Middle frontal gyrus (tissue), 1 donor: ENCODE results near the gene ZNF236.

Source experiments
- DNase-seq: peaks from one replicate; pipeline ENCODE4 v3.0.0-alpha.2; 2015; ENCODE audit warnings: low spot score; ENCODE audit errors: extremely low spot score

Gene ZNF236

DNA sequence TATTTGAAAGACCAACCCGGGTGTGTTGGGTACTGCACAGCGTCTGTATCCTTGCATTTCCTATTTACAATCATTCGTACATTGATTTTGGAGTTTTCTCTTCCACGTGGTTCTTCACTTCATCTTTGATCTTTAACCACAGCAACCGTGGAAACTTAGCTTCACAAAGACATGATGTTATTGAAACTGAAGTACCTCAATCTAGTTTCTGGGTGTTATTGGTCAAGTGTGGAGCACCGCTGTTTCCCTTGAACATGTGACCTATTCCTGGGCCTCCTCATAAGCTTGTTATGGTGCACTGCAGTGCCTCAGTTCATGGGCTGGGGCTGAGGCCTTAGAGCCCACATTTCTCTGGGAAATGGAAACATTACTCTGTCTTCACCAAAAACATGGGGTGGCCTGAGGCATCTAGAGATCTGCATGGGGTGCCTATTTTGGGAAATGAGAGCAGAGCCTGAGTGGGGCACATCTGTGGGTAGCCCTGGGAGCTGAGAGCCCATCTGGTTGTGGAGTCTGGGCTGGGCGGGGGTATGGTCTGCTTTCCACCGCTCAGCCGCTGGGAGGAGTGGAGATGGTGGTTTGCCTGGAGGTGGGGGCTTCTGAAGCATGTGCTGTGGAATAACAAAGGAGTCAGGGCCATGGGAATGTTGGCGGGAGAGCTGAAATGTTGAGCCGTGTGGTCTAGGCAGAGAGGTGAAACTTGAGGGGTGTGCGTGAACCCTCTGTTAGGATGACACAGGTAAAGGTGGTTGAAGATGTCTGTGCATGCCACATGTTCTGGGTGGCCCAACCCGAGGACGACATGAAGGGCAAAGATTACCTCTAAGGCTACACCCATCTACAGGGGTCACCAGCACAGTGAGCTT, 37.4 kb downstream of the ZNF236 start:
- DNase-seq: no peak

- no peak for DNase-seq
These were observed 38.1 kb downstream of the ZNF236 start for GRCh38 chr18:76860411-76860810.

GRCh38 chr18:76866666-76867065, 44.3 kb downstream of the ZNF236 start:
- DNase-seq: no peak

GRCh38 chr18:76873311-76873710, 51.0 kb downstream of the ZNF236 start:
- DNase-seq: no peak

- DNase-seq: no peak
These were observed 51.4 kb downstream of the ZNF236 start for GRCh38 chr18:76873713-76874112.

- DNase-seq: no peak
These were observed 52.5 kb downstream of the ZNF236 start for GRCh38 chr18:76874642-76875389.

- no peak for DNase-seq
These were observed 53.3 kb downstream of the ZNF236 start for GRCh38 chr18:76875390-76876325.

DNA sequence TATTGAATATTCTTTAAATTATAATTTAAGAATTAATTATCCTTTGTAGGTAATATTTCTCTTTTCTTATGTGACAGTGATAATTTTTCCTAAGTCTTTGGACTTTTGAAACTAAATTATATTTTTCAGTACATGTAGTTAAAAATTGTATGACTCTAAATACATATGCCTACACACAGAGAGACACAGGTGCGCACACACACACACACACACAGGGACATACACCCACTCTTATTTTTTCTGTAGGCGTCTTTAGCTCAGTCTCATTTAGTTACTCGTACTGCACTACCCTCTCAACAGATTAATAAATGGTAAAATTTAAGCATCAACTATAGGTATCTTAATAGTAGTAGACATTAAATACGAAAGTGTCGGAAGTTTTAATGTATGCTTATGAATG, 56.1 kb downstream of the ZNF236 start:
- DNase-seq: no peak

- DNase-seq: no peak
These were observed 57.7 kb downstream of the ZNF236 start for GRCh38 chr18:76880026-76880425.

DNA sequence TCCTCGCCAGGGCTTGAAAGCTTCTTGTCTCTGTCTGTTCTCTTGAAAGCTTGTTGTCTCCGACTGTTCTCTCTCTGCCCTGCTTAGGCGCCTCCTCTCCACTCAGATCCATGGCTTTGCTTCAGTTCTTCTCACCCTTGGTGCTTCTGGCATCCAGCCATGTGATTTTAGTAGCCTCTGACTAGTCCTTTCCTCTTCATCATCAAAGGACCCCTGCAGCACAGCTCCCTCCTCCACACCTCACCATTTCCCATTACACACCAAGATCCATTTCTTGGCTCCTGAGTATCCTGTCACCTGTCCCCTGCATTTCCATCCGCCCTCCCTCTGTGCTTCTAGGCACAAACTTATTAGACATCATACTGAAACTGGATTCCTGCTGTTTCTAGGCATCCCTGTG, 59.4 kb downstream of the ZNF236 start:
- no peak for DNase-seq

DNA sequence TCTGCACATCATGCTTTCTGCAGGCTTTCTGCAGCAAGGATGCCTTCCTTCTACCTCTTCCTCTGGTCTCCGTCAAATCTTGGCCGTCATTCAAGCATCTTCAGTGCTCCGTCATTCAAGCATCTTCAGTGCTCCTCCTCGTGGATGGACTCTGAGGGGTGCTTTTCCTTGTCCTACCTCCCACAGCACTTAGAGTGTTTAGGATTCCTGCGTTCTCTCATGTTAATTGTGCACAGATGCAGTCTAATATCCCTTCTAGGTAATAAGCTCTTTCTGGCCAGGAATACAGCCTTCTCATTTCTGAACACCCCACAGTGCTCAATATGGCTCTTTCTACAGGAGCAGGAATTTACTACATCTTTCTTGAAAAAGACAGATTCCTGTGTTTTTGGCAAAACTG, 59.8 kb downstream of the ZNF236 start:
- DNase-seq: peak; percentile 24

DNA sequence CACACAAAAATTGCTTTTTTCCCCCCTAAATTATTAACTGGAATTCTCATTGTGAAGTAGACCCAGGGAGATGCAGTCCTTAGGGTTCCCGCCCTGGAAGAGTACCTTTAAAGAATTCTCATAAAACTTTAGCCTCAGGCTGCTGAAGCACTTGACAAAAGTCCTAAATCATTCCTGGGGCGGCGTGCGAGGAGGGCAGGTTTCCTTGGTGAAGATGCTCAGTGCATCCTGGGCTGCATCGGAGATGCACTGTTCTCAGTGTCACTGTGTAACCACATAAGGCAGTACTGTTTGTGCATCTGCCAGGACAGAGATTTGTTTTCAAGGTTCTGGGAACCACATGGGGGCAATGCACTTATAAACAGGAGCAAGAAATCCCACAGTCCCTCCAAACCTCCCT, 62.6 kb downstream of the ZNF236 start:
- no peak for DNase-seq

GRCh38 chr18:76886112-76886511, 63.8 kb downstream of the ZNF236 start:
- DNase-seq: no peak

GRCh38 chr18:76889091-76889699, 66.8 kb downstream of the ZNF236 start:
- DNase-seq: no peak

GRCh38 chr18:76892832-76893231, 70.5 kb downstream of the ZNF236 start:
- peak; percentile 49 for DNase-seq

GRCh38 chr18:76894566-76895346, 72.4 kb downstream of the ZNF236 start:
- DNase-seq: no peak

- no peak for DNase-seq
These were observed 73.1 kb downstream of the ZNF236 start for GRCh38 chr18:76895498-76895897.

- no peak for DNase-seq
These were observed 74.3 kb downstream of the ZNF236 start for GRCh38 chr18:76896677-76897076.

GRCh38 chr18:76897257-76897656, 74.9 kb downstream of the ZNF236 start:
- DNase-seq: no peak

- no peak for DNase-seq
These were observed 81.0 kb downstream of the ZNF236 start for GRCh38 chr18:76903386-76903785.
